Urothelium cell line (cell line): ENCODE measurements around the gene ALK.

ENCODE experiments used
- DNase-seq: peaks from one replicate; pipeline ENCODE4 v3.0.0; 2011; ENCODE audit warnings: low spot score, mixed read lengths
- FAIRE-seq: peaks from 2 replicates; lab custom pipeline; 2011; peaks lifted over from hg19 to GRCh38; lab: Jason Lieb, UNC

ALK gene

GRCh38 chr2:29910465-29910864 lies 10.9 kb downstream of the ALK start:
- DNase-seq, result no peak
- FAIRE-seq, result no peak

- FAIRE-seq, result no peak
Observed at GRCh38 chr2:29902356-29902755, 19.0 kb downstream of the ALK start.

GRCh38 chr2:29900971-29901633 lies 20.3 kb downstream of the ALK start:
- FAIRE-seq (no peak), DNase-seq (no peak)

More at GRCh38 chr2:29902356-29902755, 19.0 kb downstream of the ALK start:
- DNase-seq, result peak; percentile 25

- FAIRE-seq, result no peak
- no peak for DNase-seq
Observed at GRCh38 chr2:29898999-29899398, 22.4 kb downstream of the ALK start.

- DNase-seq (no peak), FAIRE-seq (peak; percentile 32)
Observed at GRCh38 chr2:29894822-29895614, 26.4 kb downstream of the ALK start.

- no peak for DNase-seq
- no peak for FAIRE-seq
Observed at GRCh38 chr2:29892585-29893259, 28.7 kb downstream of the ALK start.

- FAIRE-seq (no peak), DNase-seq (no peak)
Observed at GRCh38 chr2:29881089-29881730, 40.2 kb downstream of the ALK start.

- DNase-seq (no peak), FAIRE-seq (no peak)
Observed at GRCh38 chr2:29880084-29880483, 41.3 kb downstream of the ALK start.

GRCh38 chr2:29879456-29879855 lies 41.9 kb downstream of the ALK start:
- DNase-seq (peak; percentile 21), FAIRE-seq (peak; percentile 63)

GRCh38 chr2:29878898-29879297 lies 42.5 kb downstream of the ALK start:
- DNase-seq (peak; percentile 91), FAIRE-seq (peak; percentile 83)

GRCh38 chr2:29876374-29876773 lies 45.0 kb downstream of the ALK start:
- DNase-seq (no peak), FAIRE-seq (peak; percentile 100)

GRCh38 chr2:29874745-29875144 lies 46.6 kb downstream of the ALK start:
- DNase-seq (no peak), FAIRE-seq (no peak)

- FAIRE-seq (no peak), DNase-seq (no peak)
Observed at GRCh38 chr2:29872870-29873269, 48.5 kb downstream of the ALK start.

- no peak for DNase-seq
- FAIRE-seq, result no peak
Observed at GRCh38 chr2:29871541-29871940, 49.8 kb downstream of the ALK start.

- FAIRE-seq (no peak), DNase-seq (no peak)
Observed at GRCh38 chr2:29865512-29865911, 55.9 kb downstream of the ALK start.

- no peak for FAIRE-seq
Observed at GRCh38 chr2:29864988-29865387, 56.4 kb downstream of the ALK start.

GRCh38 chr2:29855924-29856639 lies 65.3 kb downstream of the ALK start:
- no peak for FAIRE-seq
- DNase-seq, result no peak

More at GRCh38 chr2:29864988-29865387, 56.4 kb downstream of the ALK start:
- no peak for DNase-seq

- FAIRE-seq, result no peak
- no peak for DNase-seq
Observed at GRCh38 chr2:29850794-29851193, 70.6 kb downstream of the ALK start.

GRCh38 chr2:29848566-29849310 lies 72.6 kb downstream of the ALK start:
- FAIRE-seq (no peak), DNase-seq (no peak)

- DNase-seq, result no peak
- FAIRE-seq, result no peak
Observed at GRCh38 chr2:29847886-29848285, 73.5 kb downstream of the ALK start.
